ENCODE measurements around the gene FZR1.

FZR1 gene

DNA sequence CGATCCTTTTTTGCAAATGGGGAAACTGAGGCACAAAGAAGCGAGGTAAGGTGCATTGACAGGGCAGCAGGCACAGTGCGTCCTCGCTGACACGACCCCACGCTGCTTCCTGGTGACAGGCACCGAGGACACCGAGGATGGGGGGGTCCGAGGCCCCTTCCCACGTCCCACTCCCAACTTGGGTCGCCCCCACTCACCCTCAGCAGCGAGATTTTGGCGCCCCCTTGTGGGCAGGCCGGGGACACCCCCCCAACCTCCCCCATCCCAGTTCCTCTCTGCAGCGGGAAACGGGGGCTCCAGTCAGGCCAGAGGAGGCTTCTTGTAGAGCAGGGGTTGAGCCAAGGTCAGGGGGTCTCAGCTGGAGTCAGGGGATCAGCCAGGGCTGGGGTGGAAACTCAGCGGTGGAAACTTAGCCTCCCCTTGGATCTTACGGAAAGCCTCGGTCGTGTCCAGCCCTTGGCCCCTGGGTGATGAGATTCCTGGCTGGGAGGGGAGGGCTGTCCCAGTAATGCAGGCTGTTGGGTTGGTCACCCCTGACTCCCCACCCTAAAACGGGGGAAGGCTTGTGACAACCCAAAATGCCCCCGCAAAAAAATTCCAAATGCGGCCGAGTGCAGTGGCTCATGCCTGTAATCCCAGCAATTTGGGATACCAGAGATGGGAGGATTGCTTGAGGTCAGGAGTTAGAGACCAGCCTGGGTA, 34.0 kb upstream of the FZR1 start:
- H3K27ac ChIP-seq, result no peak overlapping the region
- DNase-seq (ENCODE audit: low read depth, low spot score), result no peak

DNA sequence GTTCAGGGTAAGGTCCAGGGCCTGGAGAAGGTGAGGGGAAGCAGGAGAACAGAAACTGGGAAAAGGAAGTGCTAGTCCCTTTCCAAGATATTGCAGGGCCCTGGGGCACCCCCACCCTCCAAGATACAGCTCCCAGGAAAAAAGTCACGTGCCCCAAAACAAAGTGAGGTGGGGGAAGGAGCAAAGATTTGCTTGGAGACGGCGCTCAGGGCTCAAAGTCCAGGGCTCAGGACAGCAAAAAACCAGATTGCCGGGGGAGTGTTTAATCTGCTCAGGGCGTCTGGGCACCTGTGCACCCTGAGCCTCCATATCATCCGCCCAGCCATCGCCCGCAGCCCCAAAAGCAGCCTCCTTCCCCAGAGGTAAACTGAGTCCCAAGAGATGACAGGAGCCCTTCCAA, 32.1 kb upstream of the FZR1 start:
- DNase-seq (ENCODE audit: low read depth, low spot score), result no peak
- no peak overlapping the region for H3K27ac ChIP-seq

DNA sequence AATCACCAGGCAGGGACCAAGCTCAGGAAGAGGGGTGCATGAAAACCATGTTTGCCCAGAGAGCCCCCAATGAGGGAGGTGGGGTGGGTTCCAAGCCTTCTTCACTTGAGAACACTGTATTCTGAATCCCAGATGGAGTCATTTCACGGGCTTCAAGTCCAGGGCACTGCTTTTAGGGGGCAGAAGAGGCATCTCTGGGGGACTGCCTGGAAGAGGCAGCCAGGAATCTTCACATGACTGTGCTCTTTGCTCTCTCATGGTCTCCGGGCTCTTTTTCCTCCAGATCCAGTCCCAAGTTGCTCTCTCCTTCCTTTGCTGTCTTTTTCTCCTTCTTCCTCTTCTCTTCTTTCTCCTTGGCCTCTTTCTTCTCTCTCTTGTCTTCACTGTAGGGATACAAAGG, 31.5 kb upstream of the FZR1 start:
- no peak overlapping the region for H3K27ac ChIP-seq
- no peak for DNase-seq (ENCODE audit: low read depth, low spot score)

DNA sequence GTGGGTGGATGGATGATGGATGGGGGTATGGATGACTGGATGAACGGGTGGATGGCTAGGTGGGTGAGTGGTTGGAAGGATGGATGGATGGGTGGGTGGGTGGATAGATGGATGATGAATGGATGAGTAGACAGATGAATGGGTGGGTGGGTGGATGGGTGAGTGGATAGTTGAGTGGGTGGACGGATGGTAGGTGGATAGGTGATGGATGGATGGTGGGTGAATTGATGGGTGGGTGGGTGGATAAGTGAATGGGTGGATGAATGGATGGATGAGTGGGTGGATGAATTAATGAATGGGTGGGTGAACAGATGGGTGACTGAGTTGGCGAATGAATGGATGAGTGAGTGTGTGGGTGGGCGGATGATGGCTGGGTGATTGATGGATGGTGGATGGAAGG, 30.7 kb upstream of the FZR1 start:
- DNase-seq (ENCODE audit: low read depth, low spot score), result no peak
- no peak overlapping the region for H3K27ac ChIP-seq

DNA sequence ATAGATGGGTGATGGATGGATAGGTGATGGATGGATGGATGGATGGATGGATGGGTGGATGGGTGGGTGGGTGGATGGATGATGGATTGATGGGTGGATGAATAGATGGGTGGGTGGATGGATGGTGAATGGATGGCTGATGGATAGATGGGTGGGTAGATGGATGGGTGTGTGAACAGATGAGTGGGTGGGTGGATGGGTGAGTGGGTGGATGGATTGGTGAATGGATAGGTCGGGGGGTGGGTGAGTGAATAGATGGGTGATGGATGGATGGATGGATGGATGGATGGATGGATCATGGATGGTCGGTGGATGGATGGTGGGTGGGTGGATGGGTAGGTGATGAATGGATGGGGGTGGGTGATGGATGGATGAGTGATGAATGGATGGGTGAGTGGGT, 29.3 kb upstream of the FZR1 start:
- no peak overlapping the region for H3K27ac ChIP-seq
- DNase-seq (ENCODE audit: low read depth, low spot score), result no peak

DNA sequence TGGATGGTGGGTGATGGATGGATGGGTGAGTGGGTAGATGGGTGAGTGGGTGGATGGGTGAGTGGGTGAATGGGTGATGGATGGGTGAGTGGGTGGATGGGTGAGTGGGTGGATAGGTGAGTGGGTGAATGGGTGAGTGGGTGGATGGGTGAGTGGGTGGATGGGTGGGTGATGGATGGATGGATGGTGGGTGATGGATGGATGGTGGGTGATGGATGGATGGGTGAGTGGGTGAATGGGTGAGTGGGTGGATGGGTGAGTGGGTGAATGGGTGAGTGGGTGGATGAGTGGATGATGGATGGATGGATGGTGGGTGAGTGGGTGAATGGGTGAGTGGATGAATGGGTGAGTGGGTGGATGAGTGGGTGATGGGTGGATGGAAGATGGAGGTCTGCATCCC, 28.6 kb upstream of the FZR1 start:
- DNase-seq (ENCODE audit: low read depth, low spot score), result no peak
- no peak overlapping the region for H3K27ac ChIP-seq

DNA sequence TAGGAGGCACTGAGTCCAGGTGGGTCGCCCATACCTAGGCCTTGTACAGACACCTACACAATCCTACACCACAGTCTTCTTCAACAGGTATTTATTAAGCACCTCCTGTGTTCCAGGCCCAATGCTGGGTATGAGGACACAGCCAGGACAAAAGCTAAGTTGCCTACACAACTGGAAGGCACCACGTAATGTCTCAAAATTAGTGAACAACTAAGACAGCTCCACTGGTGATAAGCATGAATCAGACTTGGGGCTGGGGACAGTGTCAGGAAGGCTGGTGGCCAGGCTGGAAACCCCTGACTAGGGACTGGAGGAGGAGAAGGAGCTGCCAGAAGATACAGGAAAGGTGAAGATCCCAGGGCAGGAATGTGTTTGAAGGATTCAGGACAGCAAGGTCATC, 28.2 kb upstream of the FZR1 start:
- DNase-seq (ENCODE audit: low read depth, low spot score), result no peak
- no peak overlapping the region for H3K27ac ChIP-seq

DNA sequence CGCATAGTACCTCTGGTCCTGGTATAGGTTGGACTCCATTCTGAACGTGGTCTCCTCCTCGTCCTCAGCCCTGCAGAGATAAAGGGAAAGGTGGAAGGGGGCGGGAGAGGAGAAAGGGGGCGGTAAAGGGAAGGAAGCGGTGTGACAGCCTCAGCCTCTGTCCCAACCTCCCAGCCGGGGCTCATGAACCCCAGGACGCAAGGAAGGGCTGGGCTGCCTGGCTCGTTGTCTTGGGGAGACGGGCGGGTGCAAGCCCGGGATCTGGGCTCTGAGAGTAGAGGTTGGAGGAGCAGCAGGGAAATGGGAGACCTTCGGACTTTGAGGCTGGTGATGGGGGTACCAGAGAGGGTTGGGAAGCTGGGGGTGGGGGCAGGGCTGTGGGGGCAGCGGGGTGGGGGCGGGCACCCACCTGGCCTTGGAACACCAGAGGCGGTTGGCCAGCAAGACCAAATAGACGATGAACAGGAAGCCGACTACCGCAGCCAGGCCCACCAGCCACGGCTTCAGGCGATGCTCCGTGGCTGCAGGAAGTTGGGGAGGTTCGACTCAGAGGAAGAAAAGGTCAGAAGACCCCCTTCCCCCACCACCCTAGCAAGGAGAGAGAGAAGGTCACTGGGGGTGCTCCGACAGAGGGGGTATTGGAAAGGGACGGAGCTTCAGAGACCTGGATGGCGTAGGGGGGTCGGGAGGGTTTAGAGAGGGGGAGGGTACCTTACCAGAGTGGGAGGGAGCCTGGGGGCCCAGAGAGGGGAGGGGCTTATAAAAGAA, 27.5 kb upstream of the FZR1 start:
- DNase-seq (ENCODE audit: low read depth, low spot score), result no peak
- no peak overlapping the region for H3K27ac ChIP-seq

DNA sequence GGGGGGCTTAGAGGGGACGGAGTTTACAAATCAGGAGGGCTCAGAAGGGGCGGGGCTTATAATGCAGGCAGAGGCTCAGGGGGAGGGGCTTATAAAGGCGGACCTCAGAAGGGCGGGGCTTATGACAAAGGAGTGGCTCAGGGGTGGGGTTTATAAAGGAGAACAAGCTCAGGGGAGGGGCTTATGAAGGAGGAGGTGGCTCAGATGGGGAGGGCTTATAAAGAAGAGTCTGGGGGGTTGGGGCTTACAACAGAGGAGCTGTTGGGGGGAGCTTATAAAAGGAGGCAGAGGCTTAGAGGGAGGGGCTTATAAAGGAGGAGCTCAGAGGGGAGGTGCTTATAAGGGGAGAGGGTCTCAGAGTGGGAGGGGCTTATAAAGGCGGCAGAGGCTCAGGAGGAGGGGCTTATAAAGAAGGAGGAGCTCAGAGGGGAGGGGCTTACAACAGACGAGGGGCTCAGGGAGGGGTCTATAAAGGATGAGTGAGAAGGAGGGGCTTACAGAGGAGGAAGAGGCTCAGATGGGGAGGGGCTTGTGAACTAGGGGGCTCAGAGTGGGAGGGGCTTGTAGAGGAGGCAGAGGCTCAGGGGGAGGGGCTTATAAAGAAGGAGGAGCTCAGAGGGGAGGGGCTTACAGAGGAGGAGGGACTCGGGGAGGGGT, 26.8 kb upstream of the FZR1 start:
- DNase-seq (ENCODE audit: low read depth, low spot score), result no peak
- no peak overlapping the region for H3K27ac ChIP-seq

DNA sequence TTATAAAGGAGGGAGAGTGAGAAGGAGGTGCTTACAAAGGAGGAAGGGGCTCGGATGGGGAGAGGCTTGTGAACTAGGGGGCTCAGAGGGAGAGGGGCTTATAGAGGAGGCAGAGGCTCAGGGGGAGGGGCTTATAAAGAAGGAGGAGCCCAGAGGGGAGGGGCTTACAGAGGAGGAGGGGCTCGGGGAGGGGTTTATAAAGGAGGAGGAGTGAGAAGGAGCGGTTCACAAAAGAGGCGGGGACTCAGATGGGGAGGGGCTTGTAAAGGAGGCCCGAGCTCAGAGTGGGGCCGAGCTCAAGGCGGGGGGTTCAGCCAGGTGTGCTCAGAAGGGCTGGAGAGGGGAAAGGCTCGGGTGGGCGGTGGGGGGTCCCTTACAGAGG, 26.3 kb upstream of the FZR1 start:
- DNase-seq (ENCODE audit: low read depth, low spot score), result no peak

DNA sequence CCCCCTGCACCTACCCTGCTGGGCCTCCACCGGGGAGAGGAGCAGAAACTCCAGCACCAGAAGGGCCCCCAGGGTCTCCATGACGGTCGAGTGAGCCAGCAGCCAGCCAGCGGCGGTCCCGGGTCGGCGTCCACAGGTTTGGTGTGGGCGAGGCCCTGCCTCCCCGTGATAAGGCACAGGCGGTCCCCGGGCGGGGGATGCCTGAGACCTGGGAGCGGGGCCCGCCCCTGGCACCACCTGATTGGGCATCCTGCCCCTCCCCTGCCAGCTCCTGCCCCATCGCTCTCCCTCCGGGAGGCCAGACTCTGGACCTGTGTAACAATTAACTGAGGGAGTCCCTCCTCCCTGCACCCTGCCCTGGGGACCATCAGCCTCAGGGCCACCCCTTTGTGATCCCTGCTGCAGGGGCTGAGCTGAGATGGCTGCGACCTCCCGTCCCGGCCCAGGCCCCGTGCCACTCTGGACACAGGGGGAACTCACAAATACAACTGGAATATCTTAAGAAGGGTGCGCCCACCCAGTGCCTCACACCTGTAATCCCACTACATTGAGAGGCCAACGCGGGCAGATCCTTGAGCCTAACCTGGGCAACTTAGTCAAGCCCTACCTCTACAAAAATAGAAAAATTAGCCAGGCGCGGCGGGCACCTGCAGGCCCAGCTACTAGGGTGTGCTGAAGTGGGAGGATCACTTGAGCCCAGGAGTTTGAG, 25.6 kb upstream of the FZR1 start, which contains the start of gene SMIM24:
TSS of gene SMIM24 (minus strand) at position 143 of the 709 bp plus-strand sequence. CDS start at position 81, 62 bp downstream.
- no peak within 1 kb of the TSS for H3K27ac ChIP-seq
- DNase-seq (ENCODE audit: low read depth, low spot score), result no peak

More for the DNA sequence above, 26.3 kb upstream of the FZR1 start:
- no peak overlapping the region for H3K27ac ChIP-seq

DNA sequence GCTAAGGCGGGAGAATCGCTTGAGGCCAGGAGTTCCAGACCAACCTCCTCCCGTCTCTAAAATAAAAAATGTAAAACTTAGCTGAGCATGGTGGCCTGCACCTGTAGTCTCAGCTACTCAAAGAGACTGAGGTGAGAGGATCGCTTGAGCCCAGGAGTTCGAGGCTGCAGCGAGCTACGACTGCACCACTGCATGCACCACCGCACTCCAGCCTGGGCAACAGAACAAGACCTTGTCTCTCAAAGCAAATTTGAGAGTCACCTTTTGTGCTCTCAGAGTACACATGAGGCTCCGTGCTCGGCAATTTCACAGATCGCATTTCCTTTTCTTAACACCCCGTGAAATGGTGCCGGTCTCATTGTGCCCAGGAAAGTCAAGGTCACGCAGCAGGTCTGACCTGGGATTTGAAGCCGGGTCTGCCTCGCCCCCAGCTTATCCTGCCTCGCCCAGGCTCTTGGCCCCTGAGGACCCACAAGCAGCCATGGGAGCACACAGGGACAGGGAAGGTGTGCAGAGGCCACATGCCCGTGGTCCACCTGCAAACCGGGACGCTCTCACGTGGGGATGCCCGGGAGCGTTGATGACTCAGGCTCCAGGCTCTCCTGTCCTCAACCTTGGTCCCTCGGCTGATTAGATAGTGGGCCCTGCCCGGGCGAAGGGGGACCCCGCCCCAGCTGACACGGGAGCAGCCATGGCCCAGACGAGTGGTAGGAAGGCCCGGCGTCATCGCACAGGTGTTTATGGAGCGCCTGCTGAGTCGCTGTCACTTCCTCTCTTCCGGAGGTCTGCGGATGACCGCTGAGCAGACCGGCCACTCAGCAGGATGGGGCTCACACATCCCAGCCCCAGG, 24.6 kb upstream of the FZR1 start:
- DNase-seq (ENCODE audit: low read depth, low spot score), result no peak
- H3K27ac ChIP-seq, result no peak overlapping the region

DNA sequence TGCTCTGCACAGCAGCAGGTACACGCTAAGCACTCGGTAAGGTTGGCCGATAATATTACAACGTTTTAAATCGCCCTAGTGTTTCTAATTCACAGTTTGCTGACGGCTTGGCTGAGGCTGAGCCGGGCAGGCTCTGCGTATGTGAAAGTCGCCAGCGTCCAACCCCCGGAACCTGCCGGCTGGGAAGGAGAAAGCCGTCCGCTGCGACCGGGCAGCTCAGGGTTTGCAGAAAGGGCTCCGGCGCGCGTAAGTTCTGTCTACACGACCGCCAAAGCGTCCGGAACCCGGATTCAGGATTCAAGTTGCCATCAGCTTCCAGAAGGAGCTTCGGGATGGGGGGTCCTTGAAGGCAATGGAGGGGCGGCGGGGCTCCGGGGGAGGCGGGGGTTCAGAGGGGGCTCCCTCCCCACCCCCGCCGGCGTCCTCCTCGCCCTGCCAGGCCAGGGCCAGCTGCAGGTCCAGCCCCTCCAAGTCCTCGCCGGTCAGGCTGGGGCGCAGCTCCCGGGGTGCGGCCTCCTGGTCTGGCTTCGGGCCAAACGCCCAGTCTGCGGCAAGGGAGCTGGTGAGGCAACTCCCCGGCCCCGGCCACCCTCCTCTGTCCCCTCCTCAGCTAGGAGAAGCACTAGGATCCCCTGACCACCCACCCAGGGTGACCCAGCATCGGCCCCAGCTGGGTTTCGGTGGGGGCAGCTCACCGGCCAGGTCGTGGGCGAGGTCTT, 23.4 kb upstream of the FZR1 start:
- no peak for DNase-seq (ENCODE audit: low read depth, low spot score)

DNA sequence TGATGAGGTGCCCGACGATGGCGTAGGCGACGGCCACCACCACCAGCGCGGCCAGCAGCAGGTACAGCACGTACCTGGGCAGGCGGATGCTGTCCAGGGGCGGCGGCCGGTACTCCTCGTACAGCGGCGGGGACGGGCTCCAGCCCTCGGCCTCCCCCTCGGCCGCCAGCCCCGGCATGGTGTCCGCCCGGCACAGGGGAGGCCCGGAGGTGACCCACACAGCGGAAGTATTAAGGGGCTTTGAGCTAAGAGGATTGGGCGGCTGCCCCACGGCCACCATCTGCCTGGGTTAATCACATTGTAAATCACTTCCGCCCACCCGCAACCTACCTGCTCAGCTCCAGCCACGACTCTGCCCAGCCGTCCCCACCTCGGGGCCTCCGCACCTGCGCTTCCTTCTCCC, 22.9 kb upstream of the FZR1 start, which contains the start of gene SMIM44:
TSS of gene SMIM44 (minus strand) at position 216 of the 403 bp plus-strand sequence. CDS start at position 178, 38 bp downstream.
- DNase-seq (ENCODE audit: low read depth, low spot score), result no peak
- H3K27ac ChIP-seq, result no peak within 1 kb of the TSS

More for the DNA sequence above, 23.4 kb upstream of the FZR1 start:
- no peak overlapping the region for H3K27ac ChIP-seq

DNA sequence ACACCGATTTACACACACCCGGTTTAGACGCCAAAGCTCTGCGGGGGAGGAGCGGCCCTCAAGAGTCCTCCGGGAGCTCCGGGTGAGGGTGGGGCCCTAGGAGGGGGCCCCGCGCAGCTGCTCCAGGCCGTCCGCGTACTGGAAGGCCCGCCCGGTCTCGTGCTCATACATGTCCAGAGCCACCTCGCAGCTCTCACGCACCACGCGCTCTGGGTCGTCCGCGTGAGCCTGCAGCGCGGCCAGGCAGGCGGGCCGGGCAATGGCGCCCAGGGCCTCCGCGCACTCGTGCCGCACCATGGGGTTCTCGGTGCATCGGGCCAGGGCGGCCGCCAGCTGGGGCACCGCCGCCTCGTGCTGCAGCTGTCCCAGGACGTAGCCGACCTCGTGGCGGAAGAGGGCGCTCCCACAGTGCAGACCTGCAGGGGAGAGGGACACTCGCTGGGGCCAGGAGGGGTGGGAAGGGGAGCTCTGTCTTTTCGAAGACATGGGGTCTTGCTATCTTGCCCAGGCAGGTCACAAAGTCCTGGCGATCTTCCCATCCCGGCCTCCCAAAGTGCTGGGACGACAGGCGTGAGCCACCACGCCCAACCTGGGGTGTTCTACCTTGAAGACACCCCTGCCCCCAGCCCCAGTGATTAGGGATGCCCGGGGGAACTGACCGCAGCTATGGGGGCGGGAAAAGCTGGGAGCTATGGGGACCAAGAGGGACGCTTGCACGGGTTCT, 14.6 kb upstream of the FZR1 start:
- H3K27ac ChIP-seq, result no peak overlapping the region
- DNase-seq (ENCODE audit: low read depth, low spot score), result no peak

DNA sequence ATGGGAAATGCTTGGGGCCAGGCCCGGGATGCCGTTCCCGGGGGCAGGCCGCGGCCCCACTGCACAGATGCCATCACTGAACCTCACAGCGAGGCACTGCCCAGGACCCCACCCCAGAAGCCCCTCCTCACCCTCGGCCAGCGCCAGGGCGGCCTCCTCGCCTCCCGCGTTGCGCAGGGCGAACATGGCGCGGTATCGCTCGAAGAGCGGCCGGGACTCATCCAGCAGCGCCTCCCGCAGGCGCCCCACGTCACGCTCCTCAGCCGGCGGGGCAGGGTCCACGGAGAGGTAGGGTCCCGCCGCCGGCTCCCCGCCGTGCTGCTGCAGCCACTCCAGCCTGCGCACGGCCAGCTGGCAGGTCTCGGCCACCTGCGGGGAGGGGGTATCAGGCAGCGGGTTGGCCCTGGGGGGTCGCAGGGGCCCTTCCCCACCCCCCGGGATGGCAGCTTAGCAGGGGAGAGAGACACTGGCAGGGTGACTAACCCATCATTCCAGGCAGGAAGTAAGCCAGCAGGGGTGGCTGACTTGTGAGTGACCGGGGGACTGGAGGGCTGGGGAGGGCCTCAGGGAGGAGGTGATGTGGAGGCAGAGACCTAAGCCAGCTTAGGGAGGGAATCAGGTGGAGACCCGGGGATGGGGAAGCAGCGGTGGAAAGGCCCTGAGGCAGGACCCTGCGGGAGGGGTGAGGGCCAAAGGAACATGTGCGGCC, 13.8 kb upstream of the FZR1 start:
- no peak overlapping the region for H3K27ac ChIP-seq
- no peak for DNase-seq (ENCODE audit: low read depth, low spot score)

DNA sequence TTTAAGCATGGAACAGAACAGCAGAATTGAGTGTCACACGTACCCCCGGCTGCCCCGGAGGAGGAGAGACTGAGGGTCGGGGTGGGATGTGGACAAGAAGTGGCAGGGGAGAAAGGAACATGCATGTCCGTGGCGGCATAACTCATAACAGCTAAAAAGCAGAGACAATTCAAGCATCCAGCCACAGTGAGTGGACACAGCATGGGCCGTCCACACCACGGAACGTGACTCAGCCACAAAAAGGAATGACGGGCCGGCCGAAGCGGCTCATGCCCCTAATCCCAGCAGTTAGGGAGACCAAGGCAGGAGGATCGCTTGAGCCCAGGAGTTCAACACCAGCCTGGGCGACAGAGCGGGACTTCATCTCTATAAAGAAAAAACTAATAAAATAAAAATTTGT, 13.2 kb upstream of the FZR1 start:
- DNase-seq (ENCODE audit: low read depth, low spot score), result no peak
- H3K27ac ChIP-seq, result no peak overlapping the region

DNA sequence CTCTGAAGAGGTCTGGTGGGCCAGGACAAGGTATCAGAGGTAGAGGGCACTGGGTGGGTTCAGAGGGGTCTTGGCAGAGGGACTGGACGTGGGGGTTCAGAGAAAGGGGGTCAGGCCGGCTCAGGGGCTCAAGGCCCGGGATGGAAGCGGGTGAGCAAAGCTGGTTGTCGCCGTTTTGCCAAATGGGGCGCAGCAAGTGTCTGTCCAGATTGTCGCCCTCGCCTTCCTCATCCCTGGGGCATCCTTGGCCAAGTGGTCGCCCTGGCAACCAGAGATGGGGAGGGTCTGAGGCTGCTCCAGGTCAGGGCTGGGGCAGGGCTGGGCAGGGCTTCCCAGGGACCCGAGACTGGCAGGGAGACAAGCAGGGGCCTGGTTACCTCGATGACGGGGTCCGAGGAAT, 12.5 kb upstream of the FZR1 start:
- DNase-seq (ENCODE audit: low read depth, low spot score), result no peak

More for the DNA sequence above, 12.5 kb upstream of the FZR1 start:
- H3K27ac ChIP-seq, result no peak overlapping the region

All from epithelial cell of prostate (primary cell).